ENCODE measurements around the gene ABLIM2. TPM values are rescaled to one million over a fixed set of nuclear protein-coding genes. Genes with fewer than 3 reads are reported as not detected.

ABLIM2 gene
- total RNA-seq, 4 donors from 2014 or later: 9.2 to 24.0 (median 12.3) TPM

DNA sequence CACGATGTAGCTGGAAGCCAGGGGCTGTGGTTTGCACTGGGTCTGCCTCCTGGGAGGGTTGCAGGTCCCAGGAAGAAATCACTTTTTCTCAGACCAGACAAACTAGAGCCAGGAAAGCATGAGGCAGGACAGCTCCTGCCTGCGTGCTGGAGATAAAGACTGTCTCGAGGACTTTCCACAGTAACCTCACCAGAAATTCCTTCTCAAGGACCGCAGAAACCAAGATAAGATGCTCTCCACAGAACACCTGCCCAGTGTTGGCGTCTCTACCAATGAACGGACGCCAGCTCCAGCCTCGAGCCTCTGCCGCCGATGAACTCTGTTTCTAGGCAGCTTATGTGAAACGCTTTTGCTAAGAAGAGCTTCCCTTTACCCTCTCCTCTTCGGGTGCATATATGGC is 142.1 kb downstream of the ABLIM2 start:
- peaks cover 16 to 20% of the 10 kb centered on the region in 2 donors for H3K4me1 ChIP-seq
- H3K36me3 ChIP-seq: no peaks in the 10 kb centered on the region
- intact Hi-C loops (cut with DNase I): no loop called here
- H3K4me3 ChIP-seq (replicated peaks in 1 of 3): no peak overlapping the region
- no peak overlapping the region for H3K27ac ChIP-seq
- H3K27me3 ChIP-seq: no peaks in the 10 kb centered on the region
- no peak for DNase-seq
- 69 to 80% methylated on average over 12 of the region's 12 CpGs for WGBS, 2 donors
- TF ChIP-seq, protein P1, sequence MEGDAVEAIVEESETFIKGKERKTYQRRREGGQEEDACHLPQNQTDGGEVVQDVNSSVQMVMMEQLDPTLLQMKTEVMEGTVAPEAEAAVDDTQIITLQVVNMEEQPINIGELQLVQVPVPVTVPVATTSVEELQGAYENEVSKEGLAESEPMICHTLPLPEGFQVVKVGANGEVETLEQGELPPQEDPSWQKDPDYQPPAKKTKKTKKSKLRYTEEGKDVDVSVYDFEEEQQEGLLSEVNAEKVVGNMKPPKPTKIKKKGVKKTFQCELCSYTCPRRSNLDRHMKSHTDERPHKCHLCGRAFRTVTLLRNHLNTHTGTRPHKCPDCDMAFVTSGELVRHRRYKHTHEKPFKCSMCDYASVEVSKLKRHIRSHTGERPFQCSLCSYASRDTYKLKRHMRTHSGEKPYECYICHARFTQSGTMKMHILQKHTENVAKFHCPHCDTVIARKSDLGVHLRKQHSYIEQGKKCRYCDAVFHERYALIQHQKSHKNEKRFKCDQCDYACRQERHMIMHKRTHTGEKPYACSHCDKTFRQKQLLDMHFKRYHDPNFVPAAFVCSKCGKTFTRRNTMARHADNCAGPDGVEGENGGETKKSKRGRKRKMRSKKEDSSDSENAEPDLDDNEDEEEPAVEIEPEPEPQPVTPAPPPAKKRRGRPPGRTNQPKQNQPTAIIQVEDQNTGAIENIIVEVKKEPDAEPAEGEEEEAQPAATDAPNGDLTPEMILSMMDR (IDR thresholded peaks at IDR 0.05): no peak
- no peak for TF ChIP-seq POLR2A (IDR thresholded peaks at IDR 0.05)
- no peaks in the 10 kb centered on the region for H3K9me3 ChIP-seq

DNA sequence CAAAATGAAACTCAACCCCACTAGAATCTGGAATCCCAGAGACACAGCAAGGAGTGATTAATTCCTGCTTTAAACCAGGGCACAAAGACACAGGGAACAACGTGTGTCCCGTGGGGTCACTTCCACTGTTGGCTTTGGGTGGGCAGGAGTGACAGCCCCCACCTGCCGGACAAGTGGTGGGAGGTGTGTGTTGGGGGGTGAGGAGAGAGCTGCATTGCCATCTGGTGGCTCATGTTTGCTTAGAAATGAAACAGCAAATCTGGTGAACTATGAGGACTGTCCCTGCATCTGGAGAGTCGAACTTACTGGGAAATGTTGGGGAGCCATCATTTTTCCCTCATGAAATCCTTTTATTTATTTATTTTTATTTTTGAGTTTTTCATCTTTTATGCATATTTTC is 143.1 kb downstream of the ABLIM2 start:
- no peak for TF ChIP-seq POLR2A (IDR thresholded peaks at IDR 0.05)
- TF ChIP-seq, protein P1 (IDR thresholded peaks at IDR 0.05): peak in 4 of 6 experiments; percentile 27 to 61 (median 46)
- H3K4me3 ChIP-seq (replicated peaks in 1 of 3): no peak overlapping the region
- H3K27me3 ChIP-seq: no peaks in the 10 kb centered on the region
- DNase-seq: peak; percentile 23 to 29
- no peaks in the 10 kb centered on the region for H3K9me3 ChIP-seq
- 26% methylated on average over 4 of the region's 4 CpGs for WGBS, 2 donors
- H3K27ac ChIP-seq: no peak overlapping the region
- intact Hi-C loops (cut with DNase I): no loop called here
- H3K36me3 ChIP-seq: no peaks in the 10 kb centered on the region
- peaks cover 23 to 28% of the 10 kb centered on the region in 2 donors for H3K4me1 ChIP-seq

DNA sequence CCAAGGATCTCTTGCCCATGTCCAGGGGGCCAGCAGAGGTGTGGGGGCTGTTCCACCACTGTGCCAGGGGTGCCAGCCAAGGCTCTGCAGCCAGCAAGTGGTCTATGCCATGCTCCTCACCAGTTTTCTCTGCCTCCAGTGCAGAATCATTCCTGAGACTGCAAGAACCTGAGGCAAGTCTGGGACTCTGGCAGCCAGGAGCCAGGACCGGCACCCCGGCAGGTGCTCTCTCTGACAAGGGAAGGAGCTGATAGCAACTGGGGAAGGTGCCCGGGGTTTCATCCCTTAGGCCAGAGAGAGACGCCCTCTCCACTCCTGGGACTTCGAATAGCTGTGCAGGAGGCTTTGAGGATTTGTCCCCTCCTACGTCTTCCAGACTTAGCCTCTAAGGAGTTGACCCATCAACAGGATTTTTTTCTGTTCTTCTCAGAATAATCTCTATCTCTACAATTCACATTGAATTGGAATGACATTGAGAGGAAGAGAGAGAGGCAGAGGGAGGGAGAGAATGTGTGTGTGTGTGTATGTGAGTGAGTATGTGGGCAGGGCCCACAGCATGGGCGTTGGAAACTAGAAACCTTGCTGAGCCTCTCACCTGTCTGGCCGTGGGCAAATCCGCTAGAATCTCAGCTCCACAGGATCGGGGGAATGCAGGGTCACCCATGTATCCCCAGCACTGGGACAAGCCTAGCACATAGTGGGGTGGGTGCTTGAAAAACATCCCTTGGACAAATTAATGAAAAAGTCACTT is 144.5 kb downstream of the ABLIM2 start:
- WGBS, 2 donors: 84 to 93% methylated on average over 8 to 10 of the region's 10 CpGs
- H3K27ac ChIP-seq: no peak overlapping the region
- peaks cover 24 to 27% of the 10 kb centered on the region in 2 donors for H3K4me1 ChIP-seq
- H3K36me3 ChIP-seq: no peaks in the 10 kb centered on the region
- H3K4me3 ChIP-seq (replicated peaks in 1 of 3): no peak overlapping the region
- no peaks in the 10 kb centered on the region for H3K27me3 ChIP-seq
- intact Hi-C loops (cut with DNase I): no loop called here
- DNase-seq: no peak
- H3K9me3 ChIP-seq: no peaks in the 10 kb centered on the region
- TF ChIP-seq, protein P1 (IDR thresholded peaks at IDR 0.05): no peak
- no peak for TF ChIP-seq POLR2A (IDR thresholded peaks at IDR 0.05)

DNA sequence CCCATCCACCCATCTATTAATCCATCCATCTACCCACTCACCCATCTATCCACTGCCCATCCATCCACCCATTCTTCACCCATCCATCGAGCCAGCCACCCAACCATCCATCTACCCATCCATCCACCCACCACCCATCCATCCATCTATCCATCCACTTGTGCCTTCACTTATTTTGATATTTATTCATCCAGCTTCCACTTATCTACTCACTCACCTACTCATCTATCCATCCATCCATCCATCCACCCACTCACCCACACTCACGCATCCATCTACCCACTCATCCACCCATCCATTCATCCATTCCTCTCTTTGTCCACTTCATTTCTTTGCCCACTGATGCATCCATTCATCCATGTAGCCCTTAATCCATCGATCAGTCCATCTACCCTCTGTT is 146.1 kb downstream of the ABLIM2 start:
- no peak for DNase-seq
- intact Hi-C loops (cut with DNase I): no loop called here
- WGBS, 2 donors: 86 to 90% methylated on average over 3 of the region's 3 CpGs
- TF ChIP-seq, protein P1 (IDR thresholded peaks at IDR 0.05): no peak
- TF ChIP-seq POLR2A (IDR thresholded peaks at IDR 0.05): no peak
- H3K27ac ChIP-seq: no peak overlapping the region
- H3K4me1 ChIP-seq: peaks cover 19 to 22% of the 10 kb centered on the region in 2 donors
- peaks cover 0 to 5% of the 10 kb centered on the region in 2 donors for H3K36me3 ChIP-seq
- no peaks in the 10 kb centered on the region for H3K27me3 ChIP-seq
- no peaks in the 10 kb centered on the region for H3K9me3 ChIP-seq
- no peak overlapping the region for H3K4me3 ChIP-seq (replicated peaks in 1 of 3)

DNA sequence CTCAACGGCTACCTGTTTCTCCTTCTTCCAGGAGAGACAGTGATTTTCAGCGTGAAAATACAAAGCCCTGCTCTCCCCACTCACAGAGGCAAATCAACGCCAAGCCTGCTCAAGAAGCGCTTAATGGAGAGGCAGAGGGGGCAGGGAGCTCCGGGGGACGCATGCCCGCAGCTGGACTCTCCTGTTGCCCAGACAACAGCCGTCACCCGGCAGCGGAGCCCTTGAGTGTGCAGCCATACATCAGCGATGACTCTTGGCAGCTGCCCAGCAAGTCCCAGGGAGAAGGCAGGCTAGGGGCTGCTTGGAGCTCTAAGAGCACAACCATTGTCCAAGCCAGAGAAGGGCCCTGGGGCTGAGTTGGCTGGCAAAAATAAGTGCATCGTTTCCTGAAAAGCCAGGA is 148.0 kb downstream of the ABLIM2 start:
- intact Hi-C loops (cut with DNase I): no loop called here
- Histone ChIP-seq H3K27me3 (no peaks in the 10 kb centered on the region), H3K9me3 (no peaks in the 10 kb centered on the region), H3K27ac (peak overlapping the region; percentile 74 to 91 (median 81)), H3K36me3 (peaks cover under 1 to 7% of the 10 kb centered on the region in 2 donors), H3K4me3 (replicated peaks in 1 of 3) (no peak overlapping the region), H3K4me1 (peaks cover 28 to 29% of the 10 kb centered on the region in 2 donors)
- TF ChIP-seq, protein P1 (IDR thresholded peaks at IDR 0.05): no peak
- peak in 1 of 2 donors; percentile 71 for TF ChIP-seq POLR2A (IDR thresholded peaks at IDR 0.05)
- DNase-seq: peak; percentile 100
- WGBS, 2 donors: 6 to 18% methylated on average over 12 of the region's 12 CpGs
